ENCODE measurements around the gene NFX1. TPM values are rescaled to one million over a fixed set of nuclear protein-coding genes. Genes with fewer than 3 reads are reported as not detected.
"Not testable (repeated sequence)": the region's sequence is repeated elsewhere in the genome, so short reads cannot be mapped to it uniquely, and the experiment has no call there.

The NFX1 gene
- total RNA-seq, 3 donors from 2014 or later: 35.9 to 44.4 (median 39.5) TPM

GRCh38 chr9:33393581-33393980 lies 103.3 kb downstream of the NFX1 start:
- Histone ChIP-seq H3K4me1 (ENCODE audit: low read depth) (peaks cover 17% of the 10 kb centered on the region), H3K4me3 (no peak overlapping the region), H3K9me3 (no peaks in the 10 kb centered on the region), H3K36me3 (ENCODE audit: low read depth) (no peaks in the 10 kb centered on the region)
- ATAC-seq: no peak
- DNase-seq: peak in 2 of 3 donors; percentile 30 to 33
- TF ChIP-seq CTCF (IDR thresholded peaks at IDR 0.05): no peak
- intact Hi-C loops (cut with DNase I, micrococcal nuclease): no loop called here

GRCh38 chr9:33393986-33394385 lies 103.7 kb downstream of the NFX1 start:
- H3K9me3 ChIP-seq; H3K4me3 ChIP-seq; intact Hi-C loops (cut with DNase I, micrococcal nuclease); ATAC-seq; H3K36me3 ChIP-seq (ENCODE audit: low read depth): not testable (repeated sequence)
- DNase-seq: peak in 2 of 3 donors; percentile 9 to 13
- H3K4me1 ChIP-seq (ENCODE audit: low read depth): peaks cover 17% of the 10 kb centered on the region

- H3K4me3 ChIP-seq; H3K36me3 ChIP-seq (ENCODE audit: low read depth); H3K9me3 ChIP-seq; intact Hi-C loops (cut with DNase I, micrococcal nuclease): not testable (repeated sequence)
- ATAC-seq (peak; percentile 62), DNase-seq (peak; percentile 75 to 86 (median 85))
- H3K4me1 ChIP-seq (ENCODE audit: low read depth): peaks cover 17% of the 10 kb centered on the region
Measured at GRCh38 chr9:33395159-33395879, 105.0 kb downstream of the NFX1 start.

- H3K4me3 ChIP-seq; H3K4me1 ChIP-seq (ENCODE audit: low read depth); H3K9me3 ChIP-seq; H3K36me3 ChIP-seq (ENCODE audit: low read depth); ATAC-seq; DNase-seq; intact Hi-C loops (cut with DNase I, micrococcal nuclease): not testable (repeated sequence)
Measured at GRCh38 chr9:33397801-33398200, 107.5 kb downstream of the NFX1 start.

- ATAC-seq; H3K9me3 ChIP-seq; H3K4me3 ChIP-seq; H3K4me1 ChIP-seq (ENCODE audit: low read depth); DNase-seq; H3K36me3 ChIP-seq (ENCODE audit: low read depth); intact Hi-C loops (cut with DNase I, micrococcal nuclease): not testable (repeated sequence)
Measured at GRCh38 chr9:33399047-33399446, 108.7 kb downstream of the NFX1 start.

- H3K4me1 ChIP-seq (ENCODE audit: low read depth); ATAC-seq; H3K9me3 ChIP-seq; DNase-seq; intact Hi-C loops (cut with DNase I, micrococcal nuclease); H3K4me3 ChIP-seq; H3K36me3 ChIP-seq (ENCODE audit: low read depth): not testable (repeated sequence)
Measured at GRCh38 chr9:33401809-33402208, 111.5 kb downstream of the NFX1 start.

GRCh38 chr9:33402371-33402770 lies 112.1 kb downstream of the NFX1 start, which contains the start of gene AQP7:
TSS of gene AQP7 (minus strand) at chr9:33402568. CDS start at chr9:33401262, 1,306 bp downstream.
- H3K9me3 ChIP-seq; DNase-seq; intact Hi-C loops (cut with DNase I, micrococcal nuclease); H3K36me3 ChIP-seq (ENCODE audit: low read depth); H3K4me1 ChIP-seq (ENCODE audit: low read depth); ATAC-seq; H3K4me3 ChIP-seq: not testable (repeated sequence)

GRCh38 chr9:33403941-33404787 lies 113.8 kb downstream of the NFX1 start:
- DNase-seq: no peak
- intact Hi-C loops (cut with DNase I, micrococcal nuclease): no loop called here
- Histone ChIP-seq H3K4me3 (no peak overlapping the region), H3K36me3 (ENCODE audit: low read depth) (no peaks in the 10 kb centered on the region), H3K4me1 (ENCODE audit: low read depth) (no peaks in the 10 kb centered on the region), H3K9me3 (no peaks in the 10 kb centered on the region)
- no peak for TF ChIP-seq CTCF (IDR thresholded peaks at IDR 0.05)
- ATAC-seq: peak; percentile 12

All from mucosa of descending colon (tissue), 3 donors.